NCI-H2107 treated with DMSO at 0.1 percent for 48 hours (cell line): ENCODE measurements around the gene CYFIP2.
"Not testable (repeated sequence)": the region's sequence is repeated elsewhere in the genome, so short reads cannot be mapped to it uniquely, and the experiment has no call there.

ENCODE experiments used
- DNase-seq: peaks from one replicate; lab custom pipeline; 2025; ENCODE audit not compliant: unreplicated experiment; lab: John Stamatoyannopoulos, UW

CYFIP2 gene

GRCh38 chr5:157265714-157266285, at the start of gene CYFIP2:
Gene CYFIP2 (plus strand): TSS chr5:157266123. CDS start chr5:157285362, 19,239 bp downstream.
- DNase-seq: no peak

- no peak for DNase-seq
Measured at GRCh38 chr5:157216391-157217142, 49.4 kb upstream of the CYFIP2 start.

DNA sequence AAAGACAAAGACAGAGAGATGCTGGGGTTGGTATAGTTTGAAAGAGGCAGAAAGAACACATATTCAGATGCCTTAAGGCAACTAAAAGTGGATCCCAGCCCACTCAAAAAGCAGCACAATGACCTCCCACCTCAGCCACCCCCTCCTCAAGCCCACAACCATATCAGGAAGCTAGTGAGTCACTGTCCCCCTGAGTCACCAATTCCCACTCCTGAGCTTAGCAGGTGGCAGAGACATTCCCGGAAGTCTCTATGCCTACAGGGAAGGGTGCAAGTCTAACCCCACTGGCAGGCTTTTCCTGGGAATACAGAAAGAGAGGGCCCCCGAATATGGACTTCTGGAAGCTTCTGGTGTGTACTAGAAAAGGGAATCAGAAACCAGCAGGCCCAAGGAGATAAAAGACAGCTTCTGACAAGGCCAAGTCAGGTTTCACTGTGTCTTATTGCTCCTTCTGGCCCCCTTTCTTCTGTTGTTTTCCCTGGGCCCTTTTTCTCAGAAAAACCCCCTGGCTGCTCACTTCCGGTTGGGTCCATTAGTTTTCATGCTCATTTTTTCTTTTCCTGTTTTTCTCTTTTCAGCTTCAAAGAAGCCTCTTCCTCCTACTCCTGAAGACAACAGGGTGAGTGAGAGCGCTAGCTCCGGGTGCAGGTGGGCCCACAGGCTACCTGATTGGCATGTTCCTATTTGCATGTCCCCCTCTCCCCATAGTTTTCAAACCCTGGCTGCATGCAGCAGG, 48.5 kb upstream of the CYFIP2 start:
- no peak for DNase-seq

- no peak for DNase-seq
Measured at GRCh38 chr5:157219491-157220271, 46.2 kb upstream of the CYFIP2 start.

- no peak for DNase-seq
Measured at GRCh38 chr5:157221959-157222358, 44.0 kb upstream of the CYFIP2 start.

- no peak for DNase-seq
Measured at GRCh38 chr5:157222506-157223230, 43.3 kb upstream of the CYFIP2 start.

- DNase-seq: no peak
Measured at GRCh38 chr5:157225469-157226422, 40.2 kb upstream of the CYFIP2 start.

DNA sequence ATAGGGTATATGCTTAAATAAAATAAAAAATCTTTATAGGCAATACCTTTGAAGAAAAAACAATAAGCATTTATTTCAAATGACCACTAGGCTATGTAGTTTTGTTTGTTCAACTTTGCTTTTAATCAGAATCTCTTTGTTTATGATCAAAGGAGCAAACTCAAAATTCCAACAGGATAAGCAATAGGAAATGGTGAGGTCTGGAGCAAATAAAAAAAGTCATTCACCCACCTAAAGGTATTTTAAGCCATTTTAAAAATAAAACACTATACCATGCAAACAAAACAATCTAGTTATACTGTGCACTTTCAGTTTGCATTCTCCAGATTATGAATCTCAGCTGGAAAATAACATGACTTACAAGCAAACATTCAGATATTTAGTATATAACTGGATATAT, 35.3 kb upstream of the CYFIP2 start:
- no peak for DNase-seq

- DNase-seq: no peak
Measured at GRCh38 chr5:157232706-157233105, 33.2 kb upstream of the CYFIP2 start.

GRCh38 chr5:157233515-157233914, 32.4 kb upstream of the CYFIP2 start:
- DNase-seq: no peak

DNA sequence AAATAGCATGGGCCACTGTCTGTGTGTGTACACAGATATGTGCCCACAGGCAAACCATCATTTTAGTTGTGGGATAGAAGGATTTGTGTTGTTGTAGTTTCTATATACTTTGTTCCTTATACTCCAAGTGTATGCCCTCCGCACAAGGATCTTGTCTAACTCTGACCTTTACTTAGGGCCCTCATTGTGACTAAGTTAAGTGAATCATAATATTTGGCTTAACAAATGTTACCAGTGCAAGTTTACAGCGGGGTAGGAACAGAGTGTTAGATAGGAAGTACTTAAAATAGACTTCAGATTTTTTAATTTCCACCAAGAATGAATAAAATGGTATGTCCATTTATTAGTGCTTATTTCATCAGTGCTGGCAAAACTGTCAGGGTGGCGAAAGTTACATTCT, 29.5 kb upstream of the CYFIP2 start:
- DNase-seq: no peak

- DNase-seq: no peak
Measured at GRCh38 chr5:157241483-157241882, 24.4 kb upstream of the CYFIP2 start.

DNA sequence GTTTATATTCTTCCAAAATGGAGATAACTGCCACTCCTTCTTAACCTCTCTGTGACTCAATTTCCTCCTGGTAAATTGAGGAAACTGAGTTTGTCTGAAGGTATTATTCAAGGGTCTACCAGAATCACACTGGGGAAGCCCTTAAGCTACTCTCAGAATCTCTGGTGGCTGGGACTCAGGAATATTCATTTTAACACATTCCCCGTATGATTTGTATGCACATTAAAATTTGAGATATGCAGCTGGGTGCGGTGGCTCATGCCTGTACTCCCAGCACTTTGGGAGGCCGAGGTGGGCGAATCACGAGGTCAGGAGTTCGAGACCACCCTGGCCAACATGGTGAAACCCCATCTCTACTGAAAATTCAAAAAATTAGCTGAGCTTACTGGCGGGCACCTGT, 21.2 kb upstream of the CYFIP2 start:
- not testable (repeated sequence) for DNase-seq

DNA sequence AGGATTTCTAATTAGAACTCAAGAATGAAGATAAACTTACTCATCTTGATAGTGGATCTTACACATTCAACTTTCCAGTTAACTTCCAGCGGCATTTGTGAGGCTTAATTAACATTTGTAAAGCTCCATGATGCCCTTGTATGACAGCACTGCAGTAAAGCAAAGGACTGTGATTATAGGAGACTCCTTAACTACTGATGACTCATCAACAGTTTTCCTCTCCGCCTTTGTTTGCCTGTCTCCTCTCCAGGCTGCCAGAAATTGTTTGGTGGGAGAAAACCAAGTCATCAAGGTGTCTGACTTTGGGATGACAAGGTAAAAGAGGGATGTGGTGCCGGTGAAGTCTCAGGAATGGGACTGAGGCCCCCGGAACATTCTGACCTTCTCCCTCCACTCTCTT, 20.4 kb upstream of the CYFIP2 start:
- no peak for DNase-seq

DNA sequence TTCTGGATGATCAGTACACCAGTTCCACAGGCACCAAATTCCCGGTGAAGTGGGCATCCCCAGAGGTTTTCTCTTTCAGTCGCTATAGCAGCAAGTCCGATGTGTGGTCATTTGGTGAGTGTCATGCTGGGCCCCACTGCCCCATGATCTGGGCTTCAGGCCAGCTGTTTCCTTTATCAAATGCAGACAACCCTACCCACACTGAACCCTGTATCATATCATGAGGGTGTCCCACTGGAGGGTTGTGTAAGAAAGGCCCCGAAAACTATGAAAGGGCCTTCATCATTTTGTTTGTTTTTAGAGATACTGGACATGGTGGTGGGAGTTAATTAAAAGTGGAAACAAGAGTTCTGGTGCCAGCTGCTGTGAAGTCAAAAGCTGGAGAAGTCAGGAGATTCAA, 20.0 kb upstream of the CYFIP2 start:
- no peak for DNase-seq

- no peak for DNase-seq
Measured at GRCh38 chr5:157247267-157247666, 18.7 kb upstream of the CYFIP2 start.

- DNase-seq: no peak
Measured at GRCh38 chr5:157248821-157249470, 17.0 kb upstream of the CYFIP2 start.

GRCh38 chr5:157252711-157253465, 13.0 kb upstream of the CYFIP2 start:
- no peak for DNase-seq
